ENCODE data around the gene ELN.

- TF ChIP-seq, protein P1, sequence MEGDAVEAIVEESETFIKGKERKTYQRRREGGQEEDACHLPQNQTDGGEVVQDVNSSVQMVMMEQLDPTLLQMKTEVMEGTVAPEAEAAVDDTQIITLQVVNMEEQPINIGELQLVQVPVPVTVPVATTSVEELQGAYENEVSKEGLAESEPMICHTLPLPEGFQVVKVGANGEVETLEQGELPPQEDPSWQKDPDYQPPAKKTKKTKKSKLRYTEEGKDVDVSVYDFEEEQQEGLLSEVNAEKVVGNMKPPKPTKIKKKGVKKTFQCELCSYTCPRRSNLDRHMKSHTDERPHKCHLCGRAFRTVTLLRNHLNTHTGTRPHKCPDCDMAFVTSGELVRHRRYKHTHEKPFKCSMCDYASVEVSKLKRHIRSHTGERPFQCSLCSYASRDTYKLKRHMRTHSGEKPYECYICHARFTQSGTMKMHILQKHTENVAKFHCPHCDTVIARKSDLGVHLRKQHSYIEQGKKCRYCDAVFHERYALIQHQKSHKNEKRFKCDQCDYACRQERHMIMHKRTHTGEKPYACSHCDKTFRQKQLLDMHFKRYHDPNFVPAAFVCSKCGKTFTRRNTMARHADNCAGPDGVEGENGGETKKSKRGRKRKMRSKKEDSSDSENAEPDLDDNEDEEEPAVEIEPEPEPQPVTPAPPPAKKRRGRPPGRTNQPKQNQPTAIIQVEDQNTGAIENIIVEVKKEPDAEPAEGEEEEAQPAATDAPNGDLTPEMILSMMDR (IDR thresholded peaks at IDR 0.05): no peak
- TF ChIP-seq EZH2 (IDR thresholded peaks at IDR 0.05): no peak
- TF ChIP-seq EZH2phosphoT487 (IDR thresholded peaks at IDR 0.05): no peak
Observed at GRCh38 chr7:74040791-74041520, 13.0 kb downstream of the ELN start.
